ENCODE measurements around the gene EIF2D.
A peak's percentile ranks its signal among the peaks of the same experiment; 100 is the strongest.
"Not testable (repeated sequence)": the region's sequence is repeated elsewhere in the genome, so short reads cannot be mapped to it uniquely, and the experiment has no call there.

EIF2D gene

DNA sequence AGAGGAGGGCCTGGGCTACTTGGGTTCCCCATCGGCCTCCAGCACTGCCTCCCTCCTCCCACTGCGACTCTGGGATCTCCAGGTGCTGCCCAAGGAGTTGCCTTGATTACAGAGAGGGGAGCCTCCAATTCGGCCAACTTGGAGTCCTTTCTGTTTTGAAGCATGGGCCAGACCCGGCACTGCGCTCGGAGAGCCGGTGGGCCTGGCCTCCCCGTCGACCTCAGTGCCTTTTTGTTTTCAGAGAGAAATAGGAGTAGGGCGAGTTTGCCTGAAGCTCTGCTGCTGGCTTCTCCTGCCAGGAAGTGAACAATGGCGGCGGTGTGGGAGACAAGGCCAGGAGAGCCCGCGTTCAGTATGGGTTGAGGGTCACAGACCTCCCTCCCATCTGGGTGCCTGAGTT is 24.4 kb downstream of the EIF2D start:
- no peak for DNase-seq (ENCODE audit: low read depth in 2 of 2)

DNA sequence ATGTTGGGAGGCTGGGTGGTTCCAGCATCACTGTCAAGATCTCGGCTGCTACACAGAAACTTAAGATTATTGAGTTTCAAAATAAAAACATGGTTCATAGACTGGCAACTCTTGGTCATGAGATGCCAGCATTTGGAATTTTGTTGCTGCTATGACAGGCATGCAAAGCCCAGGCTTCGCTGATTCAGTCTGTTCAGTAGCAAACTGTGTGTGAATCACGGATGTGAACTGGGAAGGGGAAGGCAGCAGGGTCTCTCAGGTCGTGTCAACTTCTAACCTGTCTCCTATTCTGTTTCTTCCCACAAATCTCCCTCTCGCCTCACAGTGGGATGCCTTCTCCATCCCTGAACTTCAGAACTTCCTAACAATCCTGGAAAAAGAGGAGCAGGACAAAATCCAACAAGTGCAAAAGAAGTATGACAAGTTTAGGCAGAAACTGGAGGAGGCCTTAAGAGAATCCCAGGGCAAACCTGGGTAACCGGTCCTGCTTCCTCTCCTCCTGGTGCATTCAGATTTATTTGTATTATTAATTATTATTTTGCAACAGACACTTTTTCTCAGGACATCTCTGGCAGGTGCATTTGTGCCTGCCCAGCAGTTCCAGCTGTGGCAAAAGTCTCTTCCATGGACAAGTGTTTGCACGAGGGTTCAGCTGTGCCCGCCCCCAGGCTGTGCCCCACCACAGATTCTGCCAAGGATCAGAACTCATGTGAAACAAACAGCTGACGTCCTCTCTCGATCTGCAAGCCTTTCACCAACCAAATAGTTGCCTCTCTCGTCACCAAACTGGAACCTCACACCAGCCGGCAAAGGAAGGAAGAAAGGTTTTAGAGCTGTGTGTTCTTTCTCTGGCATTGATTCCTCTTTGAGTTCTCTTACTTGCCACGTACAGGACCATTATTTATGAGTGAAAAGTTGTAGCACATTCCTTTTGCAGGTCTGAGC is 25.5 kb downstream of the EIF2D start:
- DNase-seq (ENCODE audit: low read depth in 2 of 2) = no peak

DNA sequence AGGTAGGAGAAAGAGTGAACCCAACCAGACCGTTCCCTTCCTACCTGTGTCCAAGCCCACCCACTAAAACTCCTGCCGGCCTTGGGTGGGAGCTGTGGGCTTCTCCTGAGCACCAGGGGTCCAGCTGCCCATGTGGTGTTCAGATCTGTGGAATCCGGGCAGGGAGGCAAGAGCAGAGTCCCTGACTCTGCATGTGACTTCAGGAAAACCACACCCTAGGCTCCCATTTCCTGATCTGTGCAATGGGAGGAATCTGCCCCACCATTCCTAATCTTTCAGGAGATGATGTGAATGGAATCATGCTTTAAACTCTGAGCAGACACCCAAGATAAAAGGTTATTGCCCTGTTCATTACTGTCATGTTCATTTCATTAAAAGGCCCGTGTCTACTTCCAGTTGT is 27.6 kb downstream of the EIF2D start:
- no peak for DNase-seq (ENCODE audit: low read depth in 2 of 2)

DNA sequence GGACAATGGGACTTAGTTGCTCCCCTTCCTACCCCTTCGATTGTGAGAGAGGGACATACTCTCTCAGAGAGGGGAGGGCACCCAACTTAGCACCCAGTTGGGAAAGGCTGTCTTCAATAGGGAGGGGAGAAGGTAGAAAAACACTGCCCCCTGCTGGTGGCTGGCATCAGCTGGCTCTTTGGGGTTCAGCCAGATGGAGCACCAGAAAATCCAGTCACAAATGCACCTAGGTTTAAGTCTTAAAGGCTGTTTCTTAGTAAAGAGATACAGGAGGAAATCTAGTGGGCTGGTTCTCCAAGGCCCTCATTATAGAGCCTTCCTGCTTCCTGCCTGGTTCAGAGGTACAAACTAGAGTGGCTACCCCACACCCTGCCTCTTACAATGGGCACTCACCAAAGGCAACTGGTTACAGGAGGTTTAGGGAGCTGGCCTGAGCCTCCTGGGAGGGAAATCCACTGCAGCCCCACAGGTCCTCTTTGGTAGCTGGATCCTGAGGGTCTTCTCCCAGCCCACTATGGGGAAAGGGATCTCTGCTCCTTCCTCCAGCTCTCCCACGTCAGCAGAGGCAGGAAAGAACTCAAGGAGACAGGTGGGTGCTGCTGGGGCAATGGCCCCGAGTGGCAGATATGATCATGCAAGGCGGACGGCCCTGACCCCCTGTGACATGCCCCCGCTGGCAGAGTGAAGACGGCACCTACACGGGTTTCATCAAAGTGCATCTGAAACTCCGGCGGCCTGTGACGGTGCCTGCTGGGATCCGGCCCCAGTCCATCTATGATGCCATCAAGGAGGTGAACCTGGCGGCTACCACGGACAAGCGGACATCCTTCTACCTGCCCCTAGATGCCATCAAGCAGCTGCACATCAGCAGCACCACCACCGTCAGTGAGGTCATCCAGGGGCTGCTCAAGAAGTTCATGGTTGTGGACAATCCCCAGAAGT is 28.3 kb downstream of the EIF2D start:
- peak; percentile 81 to 82 for DNase-seq (ENCODE audit: low read depth in 2 of 2)

DNA sequence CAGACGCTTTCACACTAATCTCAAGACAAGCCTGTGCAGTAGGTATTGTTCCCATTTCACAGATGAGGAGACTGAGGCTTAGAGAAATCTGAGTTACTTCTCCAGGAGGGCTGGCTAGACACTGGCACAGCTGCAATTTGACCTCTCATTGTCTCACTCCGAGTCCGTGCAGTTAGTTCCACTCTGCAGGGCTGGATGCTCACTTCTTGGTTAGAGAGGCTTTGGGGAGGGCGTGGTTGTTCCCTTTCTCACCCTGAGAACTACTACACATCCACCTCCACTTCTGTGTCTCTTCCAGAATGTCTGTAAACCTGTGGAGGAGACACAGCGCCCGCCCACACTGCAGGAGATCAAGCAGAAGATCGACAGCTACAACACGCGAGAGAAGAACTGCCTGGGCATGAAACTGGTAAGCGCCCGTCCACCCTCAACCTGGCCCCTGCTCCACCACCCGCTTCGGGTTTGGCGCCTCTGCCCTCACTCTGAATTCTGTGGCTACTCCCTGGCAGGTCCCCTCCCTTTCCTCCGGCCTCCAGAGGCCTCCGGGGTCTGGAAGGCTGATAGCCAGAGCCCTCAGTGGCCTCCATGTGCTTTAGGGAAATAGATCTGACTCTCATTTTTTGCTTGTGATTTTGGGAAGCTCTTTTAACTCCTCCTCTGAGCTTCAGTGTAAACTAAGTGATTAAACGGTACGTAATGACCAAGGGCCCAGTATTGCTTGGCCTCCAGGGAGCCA is 29.1 kb downstream of the EIF2D start:
- DNase-seq (ENCODE audit: low read depth in 2 of 2) = no peak

DNA sequence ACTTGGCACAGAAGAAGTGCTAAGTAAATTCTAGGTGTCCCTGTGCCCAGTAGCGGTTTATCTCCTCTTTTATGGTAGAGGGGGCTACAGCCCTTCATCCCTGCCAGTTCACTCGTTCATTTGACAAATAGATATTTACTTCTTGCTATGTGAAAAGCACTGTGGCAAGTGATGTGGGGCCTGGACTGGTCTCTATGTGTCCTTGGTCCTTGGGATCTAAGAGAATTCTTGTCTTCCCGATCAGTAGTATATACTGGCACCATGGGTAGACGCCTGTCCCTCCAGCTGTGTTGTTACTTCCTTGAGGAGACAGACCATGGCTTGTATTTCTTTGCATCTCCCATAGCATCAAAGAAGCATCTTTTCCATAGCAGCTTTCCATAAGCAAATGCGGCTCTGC is 29.7 kb downstream of the EIF2D start:
- no peak for DNase-seq (ENCODE audit: low read depth in 2 of 2)

DNA sequence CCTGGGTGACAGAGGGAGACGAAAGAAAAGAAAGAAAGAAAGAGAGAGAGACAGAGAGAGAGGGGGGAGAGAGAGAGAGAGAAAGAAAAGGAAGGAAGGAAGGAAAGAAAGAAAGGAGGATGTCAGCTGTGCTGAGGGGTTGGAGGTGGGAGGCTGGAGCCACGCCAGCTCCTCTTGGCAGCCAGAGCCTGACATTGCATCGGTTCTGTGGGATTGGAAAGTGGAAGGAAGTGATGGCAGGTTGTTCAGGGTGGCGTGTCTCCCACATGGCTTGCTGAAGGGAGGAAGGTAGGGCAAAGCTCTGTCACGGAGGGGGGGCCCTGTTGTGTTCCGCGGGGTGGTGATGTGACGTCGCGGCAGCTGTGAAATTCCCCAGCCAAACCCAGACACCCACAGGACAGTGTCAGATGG is 30.7 kb downstream of the EIF2D start:
- DNase-seq (ENCODE audit: low read depth in 2 of 2) = peak in 1 of 2 donors; percentile 58

DNA sequence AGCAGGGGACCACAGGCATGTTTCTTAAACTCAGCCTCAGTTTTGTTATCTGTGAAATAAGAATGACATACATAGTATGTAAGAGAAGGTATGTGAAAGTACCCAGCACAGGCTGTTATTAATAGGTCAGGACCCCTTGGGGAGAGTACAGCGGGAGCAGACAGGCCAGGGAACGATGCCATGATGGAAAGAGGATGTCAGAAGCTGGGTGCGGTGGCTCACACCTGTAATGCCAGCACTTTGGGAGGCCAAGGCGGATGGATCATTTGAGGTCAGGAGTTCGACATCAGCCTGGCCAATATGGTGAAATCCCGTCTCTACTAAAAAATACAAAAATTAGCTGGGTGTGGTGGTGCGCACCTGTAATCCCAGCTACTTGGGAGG is 31.2 kb downstream of the EIF2D start:
- not testable (repeated sequence) for DNase-seq (ENCODE audit: low read depth in 2 of 2)

DNA sequence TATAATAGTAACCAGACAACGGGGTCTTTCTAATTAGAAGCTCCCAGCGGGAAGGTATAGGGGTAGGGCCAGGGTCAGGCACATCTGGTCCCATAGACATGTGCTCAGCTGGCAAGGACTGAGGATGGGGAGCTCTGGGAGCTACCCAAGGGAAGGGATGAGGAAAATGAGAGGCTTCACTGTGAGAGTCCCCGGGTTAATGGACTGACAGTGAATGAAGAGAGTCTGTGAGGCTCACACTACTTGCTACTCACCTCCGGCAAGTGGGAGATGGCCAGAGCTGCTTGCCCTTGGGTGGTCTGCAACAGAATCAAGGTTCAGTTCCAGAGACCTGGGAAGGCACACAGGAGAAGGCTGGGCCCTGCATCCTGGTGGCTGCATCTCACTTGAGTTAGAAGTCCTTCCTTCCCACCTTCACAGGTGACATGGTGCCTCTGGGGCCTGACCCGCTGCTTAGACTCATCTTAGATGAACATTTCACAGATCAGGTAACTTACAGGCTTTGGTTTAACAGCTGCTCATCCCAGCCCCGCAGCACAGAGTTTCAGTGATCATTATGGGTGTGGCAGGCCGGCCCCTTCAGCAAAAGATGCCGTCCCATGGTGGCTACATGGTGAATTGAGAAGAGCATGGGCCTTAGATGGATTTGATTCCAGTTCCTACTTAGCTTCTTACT is 31.7 kb downstream of the EIF2D start:
- no peak for DNase-seq (ENCODE audit: low read depth in 2 of 2)

DNA sequence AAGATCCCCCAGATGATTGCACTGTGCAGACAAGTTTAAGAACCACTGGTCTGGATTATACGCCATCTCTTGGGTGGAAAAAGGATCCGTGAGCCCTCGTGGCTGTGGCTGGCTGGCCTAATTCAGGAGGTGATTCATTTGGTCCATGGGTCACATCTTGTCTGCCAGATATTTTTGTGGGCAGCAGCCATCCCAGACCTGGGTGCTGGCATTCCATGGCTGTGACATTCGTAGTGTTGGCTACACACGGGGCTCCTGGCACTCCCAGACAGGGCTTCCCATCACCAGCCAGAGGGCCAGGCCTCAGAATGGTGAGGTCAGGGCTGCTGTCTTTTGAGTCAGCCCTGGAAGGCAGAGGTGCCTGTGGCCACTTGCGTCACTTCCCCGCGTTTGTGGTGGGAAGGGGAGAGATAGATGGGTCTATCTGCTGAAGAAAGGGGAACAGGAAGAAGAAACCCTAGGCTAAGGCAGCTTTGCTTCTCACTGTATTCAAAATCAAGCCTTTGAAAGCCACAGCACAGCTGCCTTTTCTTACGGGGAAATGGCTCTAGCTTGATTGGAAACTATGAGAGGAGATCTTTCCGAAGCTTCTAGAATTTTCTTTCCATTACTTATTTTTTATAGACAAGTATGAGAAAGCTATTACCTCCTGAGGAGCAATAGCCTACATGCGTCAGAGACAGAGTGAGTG is 32.4 kb downstream of the EIF2D start:
- DNase-seq (ENCODE audit: low read depth in 2 of 2) = peak; percentile 89

DNA sequence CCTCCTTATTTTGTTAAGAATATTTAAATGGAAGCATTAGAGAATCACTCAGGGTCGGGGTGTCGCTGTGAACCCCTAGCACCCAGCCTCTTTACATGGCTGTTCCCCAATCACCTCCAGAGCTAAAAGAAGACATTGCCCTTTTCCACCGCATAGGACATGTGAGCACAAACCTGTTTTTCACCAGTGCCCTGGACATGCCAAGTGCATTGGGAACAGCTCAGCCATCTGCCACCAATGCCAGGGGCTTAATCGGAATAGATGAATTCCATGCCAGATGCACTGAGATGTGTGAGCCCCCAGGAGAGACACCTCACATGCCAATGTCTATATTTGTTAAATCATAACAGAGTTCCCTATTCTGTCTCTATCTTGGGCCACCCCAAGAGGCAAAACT is 33.3 kb downstream of the EIF2D start:
- DNase-seq (ENCODE audit: low read depth in 2 of 2) = no peak

DNA sequence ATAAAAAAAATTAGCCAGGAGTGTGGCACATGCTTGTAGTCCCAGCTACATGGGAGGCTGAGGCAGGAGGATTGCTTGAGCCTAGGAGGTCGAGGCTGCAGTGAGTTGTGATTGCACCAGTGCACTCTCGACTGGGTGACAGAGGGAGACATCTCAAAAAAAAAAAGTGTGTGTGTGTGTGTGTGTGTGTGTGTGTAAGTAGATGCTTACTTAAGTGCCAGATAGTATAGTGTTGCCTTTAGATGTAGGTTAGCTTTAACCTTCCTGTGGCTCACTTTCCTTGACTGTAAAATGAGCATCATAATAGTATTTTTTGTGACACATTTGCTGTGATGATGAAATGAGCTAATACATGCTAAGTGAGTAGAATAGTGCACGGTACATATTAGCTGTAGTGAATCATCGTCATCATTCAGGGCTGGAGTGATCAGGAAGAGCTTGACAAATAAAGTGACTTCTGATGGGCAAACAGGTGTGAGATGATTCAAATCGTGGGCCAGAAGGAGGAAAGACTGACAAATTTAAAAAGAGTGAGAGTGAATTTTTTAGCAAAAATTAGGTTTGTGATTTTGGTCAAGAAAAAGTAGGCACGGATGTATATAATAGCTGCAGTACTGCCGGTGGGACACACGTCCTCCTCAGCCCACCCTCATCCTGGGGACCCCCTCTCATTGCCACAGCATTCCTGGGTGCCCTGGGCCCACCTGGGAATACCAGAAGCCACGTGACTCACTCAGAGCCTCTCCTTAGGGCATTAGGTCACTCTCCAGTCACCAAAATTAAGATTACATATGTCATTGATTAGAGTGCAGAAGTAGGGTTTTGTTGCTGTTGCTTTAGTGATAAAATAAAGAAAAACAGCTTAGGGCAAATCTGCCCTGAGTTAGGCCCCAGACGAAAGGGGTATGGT is 33.9 kb downstream of the EIF2D start:
- no peak for DNase-seq (ENCODE audit: low read depth in 2 of 2)

DNA sequence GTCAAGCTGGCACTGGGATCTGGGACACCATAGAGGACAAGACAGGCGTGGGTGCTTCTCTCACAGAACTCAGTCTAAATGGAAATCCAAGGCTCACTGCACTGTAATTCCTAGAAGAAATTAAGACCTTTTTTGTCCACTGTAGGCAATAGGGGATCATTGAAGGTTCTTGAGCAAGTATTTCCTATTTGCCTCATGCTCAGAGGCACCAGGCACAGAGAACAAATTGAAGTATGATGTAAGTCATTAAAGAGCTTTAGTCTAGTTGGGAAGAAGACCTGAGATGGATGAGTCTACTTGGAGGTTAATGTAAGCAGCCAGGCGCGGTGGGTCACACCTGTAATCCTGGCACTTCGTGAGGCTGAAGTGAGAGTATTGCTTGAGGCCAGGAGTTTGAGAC is 34.6 kb downstream of the EIF2D start:
- no peak for DNase-seq (ENCODE audit: low read depth in 2 of 2)

DNA sequence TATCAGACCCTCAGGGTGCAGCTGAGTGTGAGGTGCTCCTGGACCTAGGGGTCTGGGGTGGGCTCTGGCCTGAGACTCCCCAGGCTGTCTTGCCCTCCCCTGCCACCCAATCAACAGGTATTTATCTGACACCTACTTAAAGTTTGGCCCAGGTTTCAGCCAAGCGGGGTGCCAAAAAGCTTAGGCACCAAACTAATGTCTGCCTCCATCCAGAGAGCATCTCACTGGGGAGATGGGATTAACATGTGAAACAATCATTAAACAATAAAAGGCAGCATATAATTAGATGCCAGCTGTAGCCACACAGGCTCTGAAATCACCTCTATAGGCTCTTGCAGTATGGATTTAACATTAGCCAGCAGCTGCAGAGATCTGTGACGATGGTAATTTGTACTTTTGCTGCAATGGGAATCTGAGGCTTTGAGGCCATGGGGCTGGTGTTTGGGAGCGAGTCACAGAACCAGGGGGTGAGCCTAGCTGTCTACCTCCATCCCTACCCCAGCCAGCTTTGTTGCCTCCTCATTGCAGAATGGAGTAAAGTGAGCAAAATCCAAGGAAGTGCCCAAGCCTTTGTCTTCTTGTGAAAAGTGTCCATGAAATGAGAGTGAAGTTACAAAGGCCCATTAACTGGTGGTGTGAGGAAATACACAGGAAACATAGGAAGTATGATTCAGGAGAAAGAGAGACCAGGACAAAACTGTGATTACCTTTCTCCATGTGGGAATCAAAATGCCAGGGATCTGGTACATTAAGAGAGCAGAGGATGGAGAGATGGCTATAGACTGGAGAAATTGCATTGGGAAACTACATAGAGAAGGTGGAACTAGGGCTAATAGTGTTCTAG is 36.1 kb downstream of the EIF2D start:
- DNase-seq (ENCODE audit: low read depth in 2 of 2) = no peak

DNA sequence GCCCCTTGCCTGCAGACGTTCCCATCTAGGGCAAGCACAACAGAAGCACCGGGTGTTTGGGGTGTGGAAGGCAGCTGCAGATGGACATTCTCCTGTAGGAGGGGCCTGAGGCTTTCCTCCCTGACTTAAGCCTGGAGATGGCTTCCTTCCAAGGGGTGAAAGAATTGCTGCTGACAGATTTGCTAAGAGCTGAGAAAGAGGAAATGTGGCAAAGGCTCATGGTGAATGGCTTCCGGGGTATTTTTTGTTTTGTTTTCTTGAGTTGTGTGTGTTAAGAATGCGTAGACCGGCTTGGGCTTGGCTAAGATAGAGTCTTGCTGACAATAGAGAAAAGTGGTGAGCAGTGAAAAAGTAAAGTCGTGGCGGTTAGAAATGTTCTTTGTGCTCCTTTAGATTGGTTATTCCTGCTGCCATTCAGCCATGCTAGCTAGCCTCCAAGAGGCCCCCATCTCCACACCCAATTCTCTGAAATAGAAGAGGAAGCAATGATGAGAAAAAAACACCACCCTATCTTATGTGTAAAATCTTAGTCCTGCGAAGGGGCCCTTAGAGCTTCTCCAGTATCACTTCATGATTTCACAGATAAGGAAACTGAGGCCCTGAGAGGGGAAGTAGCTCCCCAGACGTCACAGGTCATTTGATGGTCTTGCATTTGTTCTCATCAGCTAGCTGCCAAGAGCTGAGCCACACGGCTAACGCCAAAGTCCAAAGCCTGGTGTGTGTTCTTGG is 36.9 kb downstream of the EIF2D start:
- DNase-seq (ENCODE audit: low read depth in 2 of 2) = no peak

DNA sequence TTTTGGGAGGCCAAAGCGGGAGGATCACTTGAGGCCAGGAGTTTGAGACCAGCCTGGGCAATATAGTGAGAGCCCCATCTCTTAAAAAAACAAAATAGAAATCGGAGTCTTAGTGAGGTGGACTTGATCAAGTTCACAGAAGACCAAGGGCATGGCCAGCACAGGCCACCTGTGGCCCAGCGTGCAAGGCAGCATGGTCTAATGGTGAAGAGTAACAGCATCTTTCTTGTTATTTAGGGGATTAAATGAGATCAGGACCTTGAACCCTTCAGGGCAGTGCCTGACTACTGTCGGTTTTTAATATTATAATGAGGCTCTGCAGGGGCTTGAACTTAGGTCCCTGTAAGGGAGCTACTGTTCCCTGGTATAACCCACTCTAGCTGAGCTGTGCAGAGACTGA is 38.5 kb downstream of the EIF2D start:
- DNase-seq (ENCODE audit: low read depth in 2 of 2) = no peak

DNA sequence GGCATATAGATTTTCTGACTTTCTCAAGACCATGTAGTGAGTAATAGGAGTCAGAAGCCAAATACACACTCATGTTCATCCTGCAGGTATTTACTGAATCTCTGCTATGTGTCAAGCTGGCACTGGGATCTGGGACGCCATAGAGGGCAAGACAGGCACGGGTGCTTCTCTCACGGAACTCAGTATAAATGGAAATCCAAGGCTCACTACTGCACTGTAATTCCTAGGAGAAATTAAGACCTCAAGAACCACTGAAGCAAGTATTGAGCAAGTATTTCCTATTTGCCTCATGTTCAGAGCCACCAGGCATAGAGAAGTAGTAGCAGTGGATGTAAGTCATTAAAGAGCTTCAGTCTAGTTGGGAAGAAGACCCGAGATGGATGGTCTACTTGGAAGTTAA is 38.9 kb downstream of the EIF2D start:
- no peak for DNase-seq (ENCODE audit: low read depth in 2 of 2)

DNA sequence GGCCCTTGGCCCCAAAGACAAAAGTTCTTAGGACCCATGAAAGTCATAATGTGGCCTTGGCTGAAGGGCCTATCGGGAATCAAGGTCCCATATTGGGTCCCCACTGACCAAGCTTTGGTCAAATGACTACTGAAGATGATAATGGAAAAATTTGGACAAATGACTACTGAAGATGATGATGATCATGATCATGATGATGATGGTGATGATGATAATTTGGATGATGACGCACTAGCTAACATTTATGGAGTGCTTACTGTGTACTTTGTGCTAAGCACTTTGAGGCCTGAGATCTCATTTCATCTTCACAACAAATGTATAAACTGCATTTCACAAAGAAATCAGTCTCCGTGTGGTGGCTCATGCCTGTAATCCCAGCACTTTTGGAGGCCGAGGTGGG is 39.4 kb downstream of the EIF2D start:
- no peak for DNase-seq (ENCODE audit: low read depth in 2 of 2)

All from stimulated activated CD8-positive, alpha-beta memory T cell treated with anti-CD3 and anti-CD28 coated beads, Interleukin-2, amount 100 ng/mL, for 48 hours (primary cell).